Measurements from ENCODE around the gene TBXA2R. TPM values are rescaled to one million over a fixed set of nuclear protein-coding genes. Genes with fewer than 3 reads are reported as not detected.
A peak's percentile ranks its signal among the peaks of the same experiment; 100 is the strongest.

TBXA2R gene
- total RNA-seq, 1 experiment from 2014 or later = 1.3 TPM

GRCh38 chr19:3608079-3608641 lies 1.5 kb upstream of the TBXA2R start:
- CTCF ChIA-PET = interaction anchor here (0.8 to 1.9 kb wide), 13 partner anchors 8 to 332 kb away, joined by 3 to 13 read pairs (median 5); no protein-coding TSS in a partner anchor
- DNase-seq (ENCODE audit: low spot score) (no peak), ATAC-seq (no peak)
- Mint-ChIP-seq H3K4me3 (peak overlapping the region; percentile 68), H3K27me3 (ENCODE audit: low read depth) (no peaks in the 10 kb centered on the region), H3K36me3 (no peaks in the 10 kb centered on the region; the same call in 1 of the 2 replicates), H3K27ac (peak overlapping the region; percentile 83; the same call in 1 of the 2 replicates), H3K9me3 (no peaks in the 10 kb centered on the region), H3K4me1 (peaks cover 11% of the 10 kb centered on the region)
- TF ChIP-seq PRRX2 (CRISPR knock-in tag; IDR thresholded peaks at IDR 0.05) = no peak
- TF ChIP-seq ZNF263 (CRISPR knock-in tag; IDR thresholded peaks at IDR 0.05; ENCODE audit: low read depth) = no peak
- TF ChIP-seq USF1 (CRISPR knock-in tag; IDR thresholded peaks at IDR 0.05) = no peak
- TF ChIP-seq NFYB (CRISPR knock-in tag; conservative IDR thresholded peaks at IDR 0.05; ENCODE audit: low read depth) = no peak
- TF ChIP-seq TEAD1 (CRISPR knock-in tag; IDR thresholded peaks at IDR 0.05) = no peak
- TF ChIP-seq MYBL2 (CRISPR knock-in tag; IDR thresholded peaks at IDR 0.05) = no peak
- no peak for TF ChIP-seq ZNF317 (CRISPR knock-in tag; IDR thresholded peaks at IDR 0.05; ENCODE audit: borderline replicate concordance, low read depth)
- no peak for TF ChIP-seq GABPB1 (CRISPR knock-in tag; IDR thresholded peaks at IDR 0.05)
- no peak for TF ChIP-seq ELF4 (CRISPR knock-in tag; IDR thresholded peaks at IDR 0.05; ENCODE audit: low read depth)
- no peak for TF ChIP-seq RELA (CRISPR knock-in tag; IDR thresholded peaks at IDR 0.05; ENCODE audit: borderline replicate concordance)
- no peak for TF ChIP-seq NFATC4 (CRISPR knock-in tag; IDR thresholded peaks at IDR 0.05)
- no peak for TF ChIP-seq ARID4B (CRISPR knock-in tag; IDR thresholded peaks at IDR 0.05; ENCODE audit: borderline replicate concordance)
- no peak for TF ChIP-seq JUN (CRISPR knock-in tag; IDR thresholded peaks at IDR 0.05)
- no peak for TF ChIP-seq SMAD4 (CRISPR knock-in tag; IDR thresholded peaks at IDR 0.05)
- TF ChIP-seq ATF2 (CRISPR knock-in tag; IDR thresholded peaks at IDR 0.05; ENCODE audit: borderline replicate concordance, low read depth) = no peak
- POLR2A ChIA-PET = interaction anchor here (0.6 to 0.9 kb wide), 3 partner anchors 31 to 139 kb away, joined by 3 to 4 read pairs (median 4); no protein-coding TSS in a partner anchor

- ATAC-seq (peak; percentile 67), DNase-seq (ENCODE audit: low spot score) (peak; percentile 61)
- POLR2A ChIA-PET = interaction anchor here (0.5 to 0.7 kb wide), 2 partner anchors 31 to 1145 kb away, joined by 3 to 4 read pairs; no protein-coding TSS in a partner anchor
- no peaks in the 10 kb centered on the region for H3K27me3 Mint-ChIP-seq (ENCODE audit: low read depth)
- H3K9me3 Mint-ChIP-seq = no peaks in the 10 kb centered on the region
- peaks cover 11% of the 10 kb centered on the region for H3K4me1 Mint-ChIP-seq
- CTCF ChIA-PET = interaction anchor here (0.8 to 1.9 kb wide), 12 partner anchors 8 to 331 kb away, joined by 3 to 13 read pairs (median 5); no protein-coding TSS in a partner anchor
- peak overlapping the region; percentile 68 for H3K4me3 Mint-ChIP-seq
- H3K27ac Mint-ChIP-seq = peak overlapping the region; percentile 83
- H3K36me3 Mint-ChIP-seq = no peaks in the 10 kb centered on the region; the same call in 1 of the 2 replicates
- TF ChIP-seq ELF4 (CRISPR knock-in tag; IDR thresholded peaks at IDR 0.05; ENCODE audit: low read depth) (no peak), IRF2 (CRISPR knock-in tag; IDR thresholded peaks at IDR 0.05; ENCODE audit: borderline replicate concordance, low read depth) (no peak), ZNF396 (CRISPR knock-in tag; IDR thresholded peaks at IDR 0.05; ENCODE audit: borderline replicate concordance) (no peak), ARID4B (CRISPR knock-in tag; IDR thresholded peaks at IDR 0.05; ENCODE audit: borderline replicate concordance) (no peak), HMGA2 (CRISPR knock-in tag; IDR thresholded peaks at IDR 0.05) (no peak), FOXP1 (CRISPR knock-in tag; IDR thresholded peaks at IDR 0.05; ENCODE audit: borderline replicate concordance) (no peak), ATF1 (CRISPR knock-in tag; IDR thresholded peaks at IDR 0.05) (no peak)
- TF ChIP-seq, protein P1, sequence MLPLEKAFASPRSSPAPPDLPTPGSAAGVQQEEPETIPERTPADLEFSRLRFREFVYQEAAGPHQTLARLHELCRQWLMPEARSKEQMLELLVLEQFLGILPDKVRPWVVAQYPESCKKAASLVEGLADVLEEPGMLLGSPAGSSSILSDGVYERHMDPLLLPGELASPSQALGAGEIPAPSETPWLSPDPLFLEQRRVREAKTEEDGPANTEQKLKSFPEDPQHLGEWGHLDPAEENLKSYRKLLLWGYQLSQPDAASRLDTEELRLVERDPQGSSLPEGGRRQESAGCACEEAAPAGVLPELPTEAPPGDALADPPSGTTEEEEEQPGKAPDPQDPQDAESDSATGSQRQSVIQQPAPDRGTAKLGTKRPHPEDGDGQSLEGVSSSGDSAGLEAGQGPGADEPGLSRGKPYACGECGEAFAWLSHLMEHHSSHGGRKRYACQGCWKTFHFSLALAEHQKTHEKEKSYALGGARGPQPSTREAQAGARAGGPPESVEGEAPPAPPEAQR (CRISPR knock-in tag; IDR thresholded peaks at IDR 0.05) = no peak
These were observed 816 bp upstream of the TBXA2R start for GRCh38 chr19:3607303-3608078.
